Activated naive CD4-positive, alpha-beta T cell (primary cell): ENCODE results near the gene HIF1AN.

ENCODE experiments used
- DNase-seq, 4 experiments: peaks; one replicate each; lab custom pipeline; 2025; lab: John Stamatoyannopoulos, UW

The HIF1AN gene

GRCh38 chr10:100535715-100536353 lies at the start of gene HIF1AN:
Gene HIF1AN, plus strand, starts transcription at chr10:100535943. Its CDS starts 16 bp downstream, at chr10:100535959.
- DNase-seq: peak; percentile 58 to 82 (median 68)

DNA sequence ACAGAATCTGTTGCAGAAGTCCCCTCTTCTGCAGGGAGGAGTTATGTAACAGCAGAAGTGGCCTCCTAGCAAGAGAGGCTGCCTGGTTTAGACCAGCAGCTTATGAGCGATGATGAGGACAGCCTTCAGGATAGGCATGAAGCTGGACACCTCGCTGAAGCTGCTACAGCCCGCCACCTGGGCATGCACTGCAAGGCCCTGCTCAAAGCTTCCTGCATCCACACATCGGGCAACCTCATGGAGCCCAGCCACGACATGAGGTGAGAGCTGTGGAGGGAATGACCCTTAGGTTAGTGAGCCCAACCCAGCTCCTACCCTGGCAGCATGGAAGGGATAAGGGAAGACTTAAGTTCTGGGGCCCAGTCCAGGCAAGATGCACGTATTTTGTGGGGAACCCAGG lies 48.2 kb upstream of the HIF1AN start:
- DNase-seq: no peak

DNA sequence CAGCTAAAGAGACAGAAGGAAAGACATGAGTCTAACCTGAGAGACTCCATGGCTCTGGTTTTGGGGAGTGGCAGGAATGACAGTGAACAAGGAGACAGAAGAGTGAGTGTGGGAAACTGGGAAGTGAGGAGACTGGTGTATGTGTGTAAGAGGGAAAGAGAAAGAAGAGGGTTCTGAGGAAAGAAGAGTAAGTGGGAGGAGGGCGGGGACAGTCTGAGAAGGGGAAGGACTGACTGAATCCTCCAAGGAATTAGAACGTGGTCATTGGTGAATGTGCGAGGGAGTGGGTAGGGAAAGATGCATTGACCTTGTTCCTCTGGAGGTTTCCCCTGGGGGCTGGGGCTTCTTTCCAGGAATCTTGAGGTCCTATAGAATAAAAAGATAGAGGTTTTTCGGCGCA lies 46.3 kb upstream of the HIF1AN start:
- no peak for DNase-seq

DNA sequence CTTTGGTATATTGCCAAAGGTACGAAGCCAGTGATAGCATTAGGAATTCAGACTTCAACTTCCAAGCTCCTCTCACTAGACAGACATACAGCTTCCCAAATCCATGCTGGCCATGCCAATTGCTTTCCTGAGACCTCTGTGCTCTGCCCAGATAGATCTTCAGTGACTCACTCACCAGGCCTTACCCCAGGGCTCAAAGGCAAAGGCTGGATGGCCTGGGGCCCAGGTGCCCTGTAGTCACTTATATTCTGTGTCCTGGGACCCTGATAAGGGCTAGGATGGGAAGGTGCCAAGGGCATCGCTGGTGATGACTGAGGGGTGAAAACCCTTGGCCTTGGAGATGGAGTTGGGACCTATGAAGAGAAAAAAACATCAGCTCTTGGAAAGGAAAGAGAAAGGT lies 45.2 kb upstream of the HIF1AN start:
- no peak for DNase-seq

GRCh38 chr10:100496567-100496966 lies 39.2 kb upstream of the HIF1AN start:
- no peak for DNase-seq

DNA sequence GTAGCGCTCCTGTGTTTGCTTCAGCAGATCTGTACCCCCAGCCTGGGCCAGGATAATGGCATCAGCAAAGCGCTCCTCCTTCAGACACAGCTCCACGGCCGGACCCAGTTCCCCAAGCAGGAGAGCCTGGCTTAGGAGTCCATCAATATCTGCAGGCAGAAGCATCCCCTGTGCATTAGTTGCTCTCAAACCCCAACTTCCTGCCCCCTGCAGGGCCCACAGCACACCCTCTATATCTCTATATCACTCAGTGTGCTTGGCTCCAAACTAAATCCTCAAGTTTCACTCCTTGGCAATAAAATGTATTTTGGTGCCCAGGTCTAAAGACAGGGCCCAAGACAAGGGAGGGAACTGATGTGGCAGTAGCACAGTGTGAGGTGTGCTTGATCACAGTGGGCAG lies 37.7 kb upstream of the HIF1AN start:
- DNase-seq: no peak

- DNase-seq: no peak
Observed at GRCh38 chr10:100501423-100501822, 34.3 kb upstream of the HIF1AN start.

GRCh38 chr10:100502926-100503494 lies 32.7 kb upstream of the HIF1AN start:
- no peak for DNase-seq

DNA sequence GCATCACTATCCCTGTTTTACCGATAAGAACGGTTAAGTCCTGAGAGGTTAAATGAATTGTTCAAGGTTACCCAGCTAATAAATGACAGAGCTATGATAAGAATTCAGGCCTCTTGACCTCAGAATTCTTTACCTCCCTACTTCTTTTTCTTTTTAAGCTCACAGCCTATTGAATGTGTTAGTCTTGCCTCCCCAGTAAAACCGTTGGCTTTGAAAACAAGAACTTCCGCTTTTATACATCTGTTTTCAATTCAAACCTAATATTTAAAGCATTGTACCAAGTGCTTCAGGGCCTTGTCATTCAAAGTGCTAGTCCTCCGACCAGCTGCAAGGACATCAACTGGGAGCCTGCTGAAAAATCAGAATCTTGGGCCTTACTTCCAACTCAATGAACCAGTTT lies 31.6 kb upstream of the HIF1AN start:
- DNase-seq: no peak

DNA sequence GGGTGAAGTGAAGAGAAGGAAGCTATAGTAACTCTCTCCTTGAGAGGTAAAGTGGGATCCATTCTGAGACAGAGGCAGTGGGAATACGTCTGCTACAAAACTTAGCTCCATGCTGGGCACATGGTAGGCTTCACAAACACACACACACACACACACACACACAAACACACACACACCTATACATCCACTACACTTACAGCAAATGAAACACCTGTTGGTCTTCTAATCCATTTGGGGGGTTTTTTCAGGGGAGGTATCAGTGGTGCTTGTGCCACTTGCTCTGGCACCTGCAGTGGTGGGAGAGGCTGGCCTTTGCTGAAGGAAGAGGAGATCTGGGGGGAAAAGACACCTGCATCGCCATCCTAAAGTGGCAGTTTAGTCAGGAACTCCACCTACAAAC lies 30.6 kb upstream of the HIF1AN start:
- DNase-seq: no peak

- no peak for DNase-seq
Observed at GRCh38 chr10:100506596-100507356, 29.0 kb upstream of the HIF1AN start.

GRCh38 chr10:100507357-100507732 lies 28.4 kb upstream of the HIF1AN start:
- DNase-seq: no peak

GRCh38 chr10:100508266-100508665 lies 27.5 kb upstream of the HIF1AN start:
- no peak for DNase-seq

DNA sequence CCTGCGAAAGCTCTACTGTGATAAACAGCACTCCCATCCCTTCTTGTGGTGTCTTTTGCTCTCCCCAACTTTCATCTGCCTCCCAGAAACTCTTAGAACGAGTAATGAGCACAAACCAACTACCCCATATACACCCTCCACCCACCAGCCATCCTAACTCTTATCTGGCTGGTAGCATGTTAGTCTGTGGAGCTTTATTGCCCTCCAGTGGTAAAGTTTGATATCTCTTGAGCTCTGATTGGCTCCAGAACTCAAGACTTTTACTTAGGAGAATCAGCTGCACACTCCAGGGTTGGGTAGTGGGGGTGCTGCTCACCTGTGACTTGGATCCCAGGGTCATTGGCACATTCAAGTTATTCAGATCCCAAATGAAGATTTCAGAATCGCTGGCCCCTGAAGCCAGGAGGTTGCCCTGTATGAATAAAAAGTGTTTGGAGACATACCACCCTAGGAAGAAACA lies 27.0 kb upstream of the HIF1AN start:
- DNase-seq: peak in 1 of 4 experiments; percentile 17

DNA sequence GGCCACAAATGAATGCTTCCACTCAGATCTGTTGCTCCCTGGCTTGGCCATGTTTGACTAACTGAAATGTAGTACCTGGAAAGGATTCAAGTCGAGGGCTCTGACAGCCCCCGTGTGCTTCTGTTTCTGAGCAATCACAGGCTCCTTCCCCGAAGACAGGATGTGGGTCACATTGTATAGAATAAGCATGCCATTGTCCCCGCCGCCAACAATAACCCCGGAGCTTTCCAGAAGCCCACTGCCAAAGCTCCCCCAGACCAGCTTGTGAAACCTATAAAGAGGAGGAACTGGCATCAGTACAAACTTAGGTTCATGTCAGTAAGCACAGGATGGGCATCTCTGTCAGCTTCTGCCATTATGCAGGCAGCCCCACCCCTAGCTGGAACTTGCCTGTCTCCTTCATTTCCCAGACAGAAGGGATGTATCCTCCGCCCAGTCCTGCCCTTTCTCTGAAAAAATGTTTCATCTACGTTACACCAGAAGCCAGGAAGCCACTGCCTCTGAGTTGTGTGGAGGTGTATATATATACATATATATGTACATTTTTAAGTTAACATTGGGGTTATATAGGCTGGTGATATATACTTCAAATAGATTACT lies 26.4 kb upstream of the HIF1AN start:
- DNase-seq: peak in 2 of 4 experiments; percentile 16 to 41

DNA sequence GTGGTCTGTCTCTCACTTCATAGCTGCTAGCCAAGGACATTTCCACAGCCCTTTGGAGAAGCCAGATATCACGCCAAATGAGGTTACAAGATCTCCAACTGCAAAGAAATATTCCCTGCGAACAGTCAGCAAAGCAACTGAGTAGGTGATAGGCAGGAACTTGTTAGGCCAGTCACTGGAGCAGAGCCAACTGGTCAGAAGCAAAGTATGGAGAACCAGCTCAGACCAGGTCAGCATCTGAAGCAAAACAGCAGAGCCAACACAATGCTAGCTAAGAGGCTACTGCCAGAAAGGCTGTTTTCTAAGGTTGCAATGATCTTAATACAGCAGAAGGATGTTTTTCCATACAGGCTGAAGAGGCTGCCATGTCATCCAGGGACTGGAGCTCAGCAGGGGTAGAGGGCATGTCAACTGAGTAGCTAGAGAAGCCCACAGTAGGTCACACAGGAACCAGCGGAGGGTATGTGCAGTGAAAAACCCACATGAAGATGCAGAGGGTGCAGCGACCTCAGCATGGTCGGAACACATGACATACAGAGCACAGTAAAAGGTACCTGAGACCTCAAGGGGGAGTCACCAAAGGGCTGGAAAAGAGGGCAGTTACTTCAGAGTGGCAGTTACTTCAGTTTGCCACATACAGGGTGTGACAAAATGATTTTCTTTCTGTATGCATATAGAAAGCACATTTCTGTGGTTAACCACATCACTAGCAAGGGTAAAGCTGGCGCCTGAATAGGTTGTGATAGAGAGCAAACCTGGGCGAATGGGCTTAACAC lies 25.0 kb upstream of the HIF1AN start:
- DNase-seq: peak in 2 of 4 experiments; percentile 34 to 38

DNA sequence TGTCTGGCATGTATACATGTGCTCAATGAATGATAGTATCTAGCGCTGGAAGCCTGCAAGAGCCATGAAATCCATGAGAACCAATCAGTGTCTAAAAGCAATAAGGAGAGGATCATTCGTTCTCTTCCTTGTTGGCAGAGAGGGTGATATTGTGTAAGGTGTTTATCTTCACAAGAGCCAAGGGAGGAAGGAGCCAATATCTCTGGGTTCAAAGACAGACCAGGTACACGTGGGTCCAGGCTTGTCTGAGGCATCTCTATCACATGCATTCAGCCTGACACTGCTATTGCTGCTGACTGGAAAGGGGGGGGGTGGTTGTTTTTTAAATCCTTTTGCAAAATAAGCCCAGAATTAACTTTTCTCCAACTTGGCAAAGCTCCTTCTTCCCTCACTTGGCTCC lies 20.1 kb upstream of the HIF1AN start:
- DNase-seq: no peak

- no peak for DNase-seq
Observed at GRCh38 chr10:100516847-100517246, 18.9 kb upstream of the HIF1AN start.

GRCh38 chr10:100518761-100519241 lies 16.9 kb upstream of the HIF1AN start:
- DNase-seq: peak in 2 of 4 experiments; percentile 39 to 44

DNA sequence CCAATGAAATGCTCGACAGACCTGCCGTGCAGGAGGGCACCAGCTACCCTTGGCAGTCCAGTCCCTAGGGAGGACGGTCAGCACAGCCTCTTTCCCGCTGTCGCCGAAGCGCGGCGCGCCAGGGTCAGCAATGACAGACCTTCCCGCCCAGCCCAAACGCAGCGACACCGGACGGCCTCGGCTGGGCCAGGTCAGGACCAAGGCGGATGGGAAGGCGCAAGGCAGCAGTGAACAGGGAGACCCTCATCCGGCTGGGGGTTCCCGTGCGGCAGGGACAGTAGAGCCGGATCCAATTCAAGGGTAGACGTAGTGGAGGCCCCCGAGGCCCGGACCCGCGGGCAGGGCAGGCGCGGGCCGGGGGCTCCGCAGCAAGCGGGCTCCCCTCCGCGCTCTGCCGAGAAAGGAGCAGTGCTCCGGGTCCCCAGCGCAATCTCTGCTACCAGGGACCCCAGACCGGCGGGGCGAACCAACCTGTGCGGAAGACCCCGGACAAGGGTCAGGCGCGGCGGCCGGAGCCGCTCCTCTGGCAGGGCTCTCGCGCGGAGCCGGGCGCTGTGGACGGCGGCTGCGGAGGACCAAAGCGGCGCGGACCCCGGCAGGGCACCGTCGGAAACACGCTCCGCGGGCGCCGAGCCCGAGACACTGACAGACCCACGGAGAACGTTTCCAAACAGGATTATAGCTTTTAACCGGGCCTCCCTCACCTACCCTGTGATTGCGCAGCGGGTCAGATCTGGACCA lies 16.3 kb upstream of the HIF1AN start, which contains the start of gene SEC31B:
SEC31B (minus strand) TSS at position 551 of the 741 bp plus-strand sequence. CDS start 2,909 bp downstream, outside the sequence.
- DNase-seq: no peak

DNA sequence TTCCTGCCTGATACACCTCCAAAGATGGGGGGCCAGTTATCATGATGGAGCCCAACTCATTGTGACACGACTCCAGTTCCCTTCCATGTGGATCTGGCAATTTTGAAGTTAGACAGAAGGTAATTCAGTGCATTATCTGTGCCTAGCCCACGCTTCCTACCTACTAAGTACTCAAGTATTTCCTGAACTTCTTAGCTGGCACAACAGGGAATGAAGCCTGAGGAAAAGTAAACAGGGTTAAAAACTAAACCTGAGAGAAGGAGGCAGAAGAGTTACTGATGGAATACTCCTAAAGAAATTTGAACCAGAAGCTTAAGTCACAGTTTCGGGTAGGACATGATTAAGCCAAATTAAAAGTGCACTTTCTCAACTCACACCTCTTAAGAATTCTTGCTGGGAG lies 14.9 kb upstream of the HIF1AN start:
- DNase-seq: no peak
